ENCODE data around the gene GRAMD2B.

- TF ChIP-seq CTCF (IDR thresholded peaks at IDR 0.05) (peak in 1 of 6 experiments; percentile 4), POLR2A (IDR thresholded peaks at IDR 0.05) (no peak)
Measured at GRCh38 chr5:126455728-126456127, 32.5 kb downstream of the GRAMD2B start.

All from Peyer's patch (tissue), 4 donors.